Large intestine (tissue), 3 donors: ENCODE data around the gene DHDH. TPM values are rescaled to one million over a fixed set of nuclear protein-coding genes. Genes with fewer than 3 reads are reported as not detected.
"Not testable (repeated sequence)": the region's sequence is repeated elsewhere in the genome, so short reads cannot be mapped to it uniquely, and the experiment has no call there.

Experiments
- DNase-seq, 2 donors: peaks; one replicate each; pipeline versions ENCODE4 v3.0.0 to v3.0.0-alpha.2; 2013
- H3K27ac ChIP-seq: one replicate; pipeline ENCODE4 v1.5.1; 2013; ENCODE audit warnings: low read length
- H3K27me3 ChIP-seq: 2 replicates; pipeline ENCODE4 v1.6.1; 2013; ENCODE audit warnings: low read length; ENCODE audit not compliant: control insufficient read depth, insufficient read depth
- H3K36me3 ChIP-seq: 2 replicates; pipeline ENCODE4 v1.6.1; 2013; ENCODE audit warnings: low read length; ENCODE audit not compliant: control insufficient read depth, insufficient read depth
- H3K4me1 ChIP-seq: one replicate; pipeline ENCODE4 v1.6.1; 2013; ENCODE audit warnings: low read length; ENCODE audit not compliant: control insufficient read depth, insufficient read depth
- H3K4me3 ChIP-seq: one replicate; pipeline ENCODE4 v1.5.1; 2013; ENCODE audit warnings: low read length
- H3K9me3 ChIP-seq: one replicate; pipeline ENCODE4 v1.6.1; 2013; ENCODE audit warnings: mild to moderate bottlenecking, low read depth, low read length, moderate library complexity; ENCODE audit not compliant: control insufficient read depth
- WGBS: methylation state at CpG from one replicate; pipeline ENCODE4 v1.1.5; 2013; ENCODE audit warnings: low lambda C conversion rate; ENCODE audit not compliant: insufficient coverage; 5-methylcytosine and 5-hydroxymethylcytosine counted together
- polyA plus RNA-seq: library from polyadenylated mRNA; unstranded; fragments of 120-200 nt; gene quantifications from one replicate; pipeline ENCODE4 v1.2.1, GENCODE V29; 2013

DHDH gene
- polyA plus RNA-seq, 1 donor = 5.2 TPM

- DNase-seq = no peak
- WGBS = 83% methylated on average over 1 of the region's 9 CpGs
- Histone ChIP-seq H3K36me3 (peaks cover 82% of the 10 kb centered on the region), H3K4me3 (no peak overlapping the region), H3K27ac (no peak overlapping the region), H3K27me3 (no peaks in the 10 kb centered on the region), H3K9me3 (no peaks in the 10 kb centered on the region), H3K4me1 (peaks cover 5% of the 10 kb centered on the region)
Observed at GRCh38 chr19:48913114-48913889, 20.2 kb upstream of the DHDH start.

DNA sequence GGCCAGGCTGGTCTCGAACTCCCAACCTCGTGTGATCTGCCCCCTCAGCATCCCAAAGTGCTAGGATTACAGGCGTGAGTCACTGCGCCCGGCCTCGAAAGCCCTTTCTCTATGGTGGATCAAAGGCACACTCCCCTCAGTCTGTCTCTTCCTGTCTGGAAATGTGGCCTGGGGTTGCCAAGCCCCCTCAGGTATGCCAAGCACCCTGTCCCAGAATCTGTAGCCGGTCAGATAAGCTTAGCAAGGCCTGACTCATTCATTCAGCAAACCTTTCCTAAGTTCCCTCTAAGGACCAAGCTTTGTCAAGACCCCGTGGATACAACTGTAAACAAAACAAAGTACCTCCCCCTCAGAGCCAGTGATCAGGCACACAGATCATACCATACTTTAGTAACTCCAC is 19.3 kb upstream of the DHDH start:
- no peaks in the 10 kb centered on the region for H3K9me3 ChIP-seq
- DNase-seq = no peak
- H3K4me1 ChIP-seq = no peaks in the 10 kb centered on the region
- no peak overlapping the region for H3K4me3 ChIP-seq
- H3K27ac ChIP-seq = no peak overlapping the region
- peaks cover 86% of the 10 kb centered on the region for H3K36me3 ChIP-seq
- no peaks in the 10 kb centered on the region for H3K27me3 ChIP-seq
- WGBS = no CpG with 5 or more reads among the region's 8 CpGs

GRCh38 chr19:48915757-48916156 is 17.7 kb upstream of the DHDH start:
- WGBS = 83% methylated on average over 3 of the region's 8 CpGs
- H3K27ac ChIP-seq = no peak overlapping the region
- H3K9me3 ChIP-seq = no peaks in the 10 kb centered on the region
- no peaks in the 10 kb centered on the region for H3K4me1 ChIP-seq
- no peak for DNase-seq
- no peaks in the 10 kb centered on the region for H3K27me3 ChIP-seq
- peaks cover 77% of the 10 kb centered on the region for H3K36me3 ChIP-seq
- H3K4me3 ChIP-seq = no peak overlapping the region

DNA sequence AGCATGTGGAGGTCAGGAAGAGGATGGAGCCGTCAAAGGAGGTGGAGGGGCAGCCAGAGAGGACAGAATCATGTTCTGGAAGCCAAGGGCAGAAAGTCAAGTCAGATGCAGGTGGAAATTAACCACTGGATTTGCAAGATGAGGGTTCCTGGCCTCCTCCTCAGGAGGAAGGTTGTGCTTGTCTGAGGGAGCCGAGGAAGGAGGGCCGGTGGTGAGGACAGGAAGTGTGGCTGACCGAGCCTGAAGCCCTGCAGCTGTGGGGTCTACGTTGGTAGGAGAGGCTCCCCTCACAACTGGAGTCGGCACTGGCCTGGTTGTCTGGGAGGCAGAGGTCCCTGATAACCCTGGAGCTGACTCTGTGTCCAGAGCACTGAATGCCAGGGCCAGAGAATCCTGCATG is 15.4 kb upstream of the DHDH start:
- WGBS = no CpG with 5 or more reads among the region's 6 CpGs
- Histone ChIP-seq H3K27ac (no peak overlapping the region), H3K36me3 (peaks cover 76% of the 10 kb centered on the region), H3K9me3 (no peaks in the 10 kb centered on the region), H3K27me3 (no peaks in the 10 kb centered on the region), H3K4me3 (no peak overlapping the region), H3K4me1 (no peaks in the 10 kb centered on the region)
- no peak for DNase-seq

- no peaks in the 10 kb centered on the region for H3K9me3 ChIP-seq
- no CpG with 5 or more reads among the region's 18 CpGs for WGBS
- H3K4me1 ChIP-seq = no peaks in the 10 kb centered on the region
- no peak overlapping the region for H3K27ac ChIP-seq
- H3K27me3 ChIP-seq = no peaks in the 10 kb centered on the region
- no peak overlapping the region for H3K4me3 ChIP-seq
- H3K36me3 ChIP-seq = peaks cover 69% of the 10 kb centered on the region
- no peak for DNase-seq
Observed at GRCh38 chr19:48918801-48919247, 14.7 kb upstream of the DHDH start.

DNA sequence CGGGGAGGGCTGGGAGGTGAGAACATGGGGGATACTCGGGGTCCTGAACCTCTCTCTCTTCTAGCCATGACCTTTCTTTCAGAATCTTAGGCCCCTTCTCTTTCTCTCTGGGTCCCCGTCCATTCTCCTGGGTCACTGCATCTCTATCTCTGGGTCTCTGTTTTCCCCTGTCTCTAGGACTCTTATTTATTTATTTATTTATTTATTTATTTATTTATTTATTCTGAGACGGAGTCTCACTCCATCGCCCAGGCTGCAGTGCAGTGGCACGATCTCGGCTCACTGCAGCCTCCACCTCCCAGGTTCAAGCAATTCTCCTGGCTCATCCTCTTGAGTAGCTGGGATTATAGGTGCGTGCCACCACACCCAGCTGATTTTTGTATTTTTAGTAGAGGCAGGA is 14.2 kb upstream of the DHDH start:
- H3K4me1 ChIP-seq, H3K27me3 ChIP-seq, H3K4me3 ChIP-seq, H3K27ac ChIP-seq, H3K9me3 ChIP-seq, DNase-seq: not testable (repeated sequence)
- peaks cover 65% of the 10 kb centered on the region for H3K36me3 ChIP-seq
- 83% methylated on average over 1 of the region's 8 CpGs for WGBS

DNA sequence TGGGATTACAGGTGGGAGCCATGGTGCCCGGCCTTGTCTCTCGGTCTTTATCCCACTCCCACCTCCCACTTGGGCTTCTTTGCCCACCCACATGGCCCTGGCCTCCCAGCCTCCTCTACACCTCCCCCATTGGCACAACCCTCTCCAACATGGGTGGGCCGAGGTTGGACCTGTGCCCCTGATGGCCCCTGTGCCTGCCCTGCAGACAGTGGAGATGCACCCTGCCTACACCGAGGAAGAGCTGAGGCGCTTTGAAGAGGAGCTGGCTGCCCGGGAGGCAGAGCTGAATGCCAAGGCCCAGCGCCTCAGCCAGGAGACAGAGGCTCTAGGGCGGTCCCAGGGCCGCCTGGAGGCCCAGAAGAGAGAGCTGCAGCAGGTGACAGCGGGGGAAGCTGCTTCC is 12.6 kb upstream of the DHDH start:
- H3K4me1 ChIP-seq = no peaks in the 10 kb centered on the region
- no peaks in the 10 kb centered on the region for H3K27me3 ChIP-seq
- H3K27ac ChIP-seq = no peak overlapping the region
- peaks cover 52% of the 10 kb centered on the region for H3K36me3 ChIP-seq
- no peak overlapping the region for H3K4me3 ChIP-seq
- H3K9me3 ChIP-seq = no peaks in the 10 kb centered on the region
- no peak for DNase-seq
- WGBS = no CpG with 5 or more reads among the region's 10 CpGs

GRCh38 chr19:48921721-48922500 is 11.6 kb upstream of the DHDH start:
- DNase-seq = no peak
- no peaks in the 10 kb centered on the region for H3K4me1 ChIP-seq

DNA sequence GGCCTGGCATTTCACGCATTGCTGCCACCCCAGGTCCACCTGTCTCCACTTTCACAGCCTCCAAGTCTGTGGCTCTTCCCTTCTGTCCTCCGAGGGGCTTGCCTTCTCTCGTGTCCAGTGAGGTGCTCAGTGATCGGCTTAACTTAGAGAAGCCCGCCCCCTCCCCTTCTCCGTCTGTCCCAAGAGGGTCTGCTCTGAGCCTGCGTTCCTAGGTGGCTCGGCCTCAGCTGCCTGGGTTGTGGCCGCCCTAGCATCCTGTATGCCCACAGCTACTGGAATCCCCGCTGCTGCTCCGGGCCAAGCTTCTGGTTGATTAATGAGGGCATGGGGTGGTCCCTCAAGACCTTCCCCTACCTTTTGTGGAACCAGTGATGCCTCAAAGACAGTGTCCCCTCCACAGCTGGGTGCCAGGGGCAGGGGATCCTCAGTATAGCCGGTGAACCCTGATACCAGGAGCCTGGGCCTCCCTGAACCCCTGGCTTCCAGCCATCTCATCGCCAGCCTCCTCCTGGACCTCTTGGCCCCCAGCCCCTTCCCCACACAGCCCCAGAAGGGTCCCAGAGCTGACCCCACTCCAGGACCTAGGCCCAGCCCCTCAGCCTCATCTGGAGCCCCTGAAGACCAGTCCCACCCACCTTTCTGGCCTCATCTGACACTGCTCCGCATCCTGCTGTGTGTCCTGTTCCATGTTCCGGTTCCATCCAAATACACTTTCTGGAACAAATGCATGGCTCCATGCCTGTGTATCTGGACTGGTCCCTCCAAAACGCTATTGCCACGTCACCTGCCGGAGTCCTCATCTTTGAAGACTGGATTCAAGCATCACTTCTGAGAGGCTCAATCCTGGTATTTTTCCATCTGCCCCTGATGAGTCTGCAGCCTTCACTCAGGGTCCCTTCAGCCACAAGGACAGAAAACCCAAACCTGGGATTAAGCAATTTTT is 10.7 kb upstream of the DHDH start:
- no CpG with 5 or more reads among the region's 18 CpGs for WGBS
- Histone ChIP-seq H3K27ac (no peak overlapping the region), H3K27me3 (no peaks in the 10 kb centered on the region), H3K4me3 (no peak overlapping the region), H3K9me3 (no peaks in the 10 kb centered on the region), H3K36me3 (peaks cover 45% of the 10 kb centered on the region), H3K4me1 (no peaks in the 10 kb centered on the region)
- no peak for DNase-seq

More at GRCh38 chr19:48921721-48922500, 11.6 kb upstream of the DHDH start:
- Histone ChIP-seq H3K4me3 (no peak overlapping the region), H3K9me3 (no peaks in the 10 kb centered on the region), H3K36me3 (peaks cover 47% of the 10 kb centered on the region), H3K27ac (no peak overlapping the region), H3K27me3 (no peaks in the 10 kb centered on the region)
- WGBS = no CpG with 5 or more reads among the region's 12 CpGs

GRCh38 chr19:48925240-48925843 is 8.2 kb upstream of the DHDH start:
- no peak overlapping the region for H3K4me3 ChIP-seq
- no peaks in the 10 kb centered on the region for H3K4me1 ChIP-seq
- no peaks in the 10 kb centered on the region for H3K9me3 ChIP-seq
- 20% methylated on average over 1 of the region's 11 CpGs for WGBS
- no peak for DNase-seq
- no peaks in the 10 kb centered on the region for H3K27me3 ChIP-seq
- no peak overlapping the region for H3K27ac ChIP-seq
- peaks cover 28% of the 10 kb centered on the region for H3K36me3 ChIP-seq
